Islet of Langerhans (tissue), 1 donor: ENCODE results near the gene DDX54.
"Not testable (repeated sequence)": the region's sequence is repeated elsewhere in the genome, so short reads cannot be mapped to it uniquely, and the experiment has no call there.

Experiments used
- FAIRE-seq: peaks from one replicate; lab custom pipeline; 2011; peaks lifted over from hg19 to GRCh38; lab: Jason Lieb, UNC

DDX54 gene

DNA sequence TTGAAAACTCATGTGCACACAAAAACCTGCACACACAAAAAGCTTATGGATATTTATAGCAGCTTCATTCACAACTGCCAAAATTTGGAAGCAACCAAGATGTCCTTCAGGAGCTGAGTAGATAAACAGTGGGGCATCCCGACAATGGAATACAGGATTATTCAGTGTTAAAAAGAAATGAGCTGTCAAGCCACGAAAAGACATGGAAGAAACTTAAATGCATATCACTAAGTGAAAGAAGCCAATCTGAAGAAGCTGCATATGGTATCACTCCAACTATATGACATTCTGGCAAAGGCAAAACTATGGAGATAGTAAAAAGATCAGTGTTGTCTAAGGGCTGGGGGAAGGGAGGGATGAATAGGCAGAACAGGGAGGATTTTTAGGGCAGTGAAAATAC, 30.7 kb upstream of the DDX54 start:
- FAIRE-seq, result no peak

DNA sequence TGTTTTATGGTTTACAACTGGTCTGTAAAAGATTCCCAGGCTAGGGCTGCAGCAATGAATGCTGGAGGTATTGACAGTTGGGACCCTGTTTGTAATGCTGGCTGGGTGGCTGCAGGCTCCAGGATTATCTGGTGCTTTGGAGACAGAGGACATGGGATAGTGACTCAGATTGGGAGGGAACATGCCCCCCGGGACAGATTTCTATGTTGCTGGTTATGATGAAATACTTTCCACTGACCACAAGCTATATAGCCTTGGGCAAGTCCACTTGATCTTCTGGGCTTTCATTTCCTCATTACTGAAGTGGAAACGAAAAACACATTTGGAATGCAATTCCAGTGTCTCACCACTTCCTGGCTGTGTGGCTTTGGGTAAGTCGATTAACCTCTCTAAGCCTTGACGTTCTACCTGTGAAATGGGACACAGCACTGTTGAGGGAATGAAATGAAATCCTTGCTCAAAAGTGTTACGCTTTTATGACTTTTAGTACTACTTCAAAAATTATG, 29.7 kb upstream of the DDX54 start:
- FAIRE-seq, result no peak

DNA sequence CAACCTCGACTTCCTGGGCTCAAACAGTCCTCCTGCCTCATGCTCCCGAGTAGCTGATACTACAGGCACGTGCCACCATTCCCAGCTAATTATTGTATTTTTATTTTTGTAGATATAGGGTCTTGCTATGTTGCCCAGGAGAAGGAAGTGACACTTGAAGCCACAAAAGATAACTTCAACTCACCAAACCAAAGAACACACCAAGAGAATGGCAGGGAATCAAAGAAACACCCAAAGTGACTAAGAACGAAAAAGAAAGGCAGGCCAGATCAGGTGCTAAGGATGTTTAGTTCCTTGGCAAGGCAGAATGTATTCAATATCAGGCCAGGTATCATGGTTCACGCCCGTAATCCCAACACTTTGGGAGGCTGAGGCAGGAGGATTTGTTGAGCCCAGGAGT, 25.9 kb upstream of the DDX54 start:
- no peak for FAIRE-seq

DNA sequence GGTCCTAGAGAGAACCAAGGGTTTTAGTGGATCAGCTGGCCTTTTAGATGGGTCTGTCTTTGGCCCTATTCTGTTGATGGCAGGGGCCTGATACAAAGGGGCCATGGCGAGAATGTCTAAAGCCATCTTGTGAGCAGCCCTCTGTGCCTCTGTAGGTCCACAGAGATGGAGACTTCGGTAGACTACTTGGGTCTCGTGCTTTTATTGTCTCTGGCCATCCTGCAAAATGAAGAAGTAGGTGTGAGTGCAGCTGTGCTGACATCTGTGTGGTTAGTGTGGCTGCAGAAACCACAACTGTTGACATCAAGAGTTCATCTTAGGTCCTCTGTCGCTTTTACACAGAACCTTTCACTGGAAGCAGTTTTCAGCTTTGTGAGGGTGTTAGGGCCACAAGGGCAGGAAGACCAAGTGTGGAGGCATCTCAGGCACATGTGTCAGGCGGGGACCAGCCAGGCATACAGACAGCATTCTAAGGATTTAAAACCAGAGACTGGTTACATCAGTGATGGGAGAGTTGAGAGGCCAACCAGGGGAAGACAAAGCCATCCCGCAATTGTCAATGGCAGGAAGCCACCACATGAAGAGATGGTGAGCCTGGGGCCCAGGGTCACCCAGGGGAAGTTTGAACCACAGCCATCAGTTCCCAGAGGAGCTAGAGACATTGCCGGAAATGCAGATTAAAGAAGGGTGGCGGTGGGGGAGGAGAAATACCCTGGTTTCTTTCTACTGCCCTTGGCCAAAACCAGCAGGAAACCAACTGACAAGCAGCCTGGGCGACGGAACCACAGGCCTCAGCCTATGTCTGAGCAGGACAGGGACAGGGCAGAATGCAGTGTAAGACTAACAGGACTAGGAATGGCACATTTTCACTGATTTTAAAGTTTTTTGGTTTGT, 23.0 kb upstream of the DDX54 start:
- no peak for FAIRE-seq

DNA sequence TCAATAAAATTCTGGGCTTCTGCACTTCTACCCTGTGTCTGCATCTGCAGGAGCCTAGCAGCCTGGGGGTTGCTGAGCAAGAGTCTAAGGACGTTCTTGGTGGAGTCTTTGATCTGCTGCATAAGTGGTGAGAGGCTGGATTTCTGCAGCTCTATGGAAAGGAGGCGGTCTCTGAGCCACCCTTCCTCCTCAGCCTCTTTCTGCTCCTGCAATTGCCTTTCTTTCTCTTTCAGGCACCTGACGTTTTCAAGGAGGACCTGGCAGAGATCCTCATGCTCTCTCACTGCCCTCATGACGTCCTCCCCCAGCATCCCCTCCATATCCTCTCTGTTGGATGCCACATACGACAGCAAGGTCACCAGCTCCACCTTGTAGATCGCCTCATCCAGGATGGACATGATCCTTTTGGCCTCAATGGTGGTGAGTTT, 22.3 kb upstream of the DDX54 start:
- no peak for FAIRE-seq

DNA sequence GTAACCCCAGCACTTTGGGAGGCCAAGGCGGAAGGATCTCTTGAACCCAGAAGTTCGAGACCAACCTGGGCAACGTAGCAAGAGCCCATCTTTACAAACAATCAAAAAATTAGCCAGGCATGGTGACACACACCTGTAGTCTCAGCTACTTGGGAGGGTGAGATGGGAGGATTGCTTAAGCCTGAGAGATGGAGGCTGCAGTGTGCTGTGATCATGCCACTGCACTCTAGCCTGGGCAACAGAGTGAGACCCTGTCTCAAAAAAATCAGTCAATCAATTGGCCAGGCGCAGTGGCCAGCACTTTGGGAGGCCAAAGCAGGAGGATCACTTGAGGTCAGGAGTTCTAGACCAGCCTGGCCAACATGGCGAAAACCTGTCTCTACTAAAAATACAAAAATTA, 21.5 kb upstream of the DDX54 start:
- not testable (repeated sequence) for FAIRE-seq

DNA sequence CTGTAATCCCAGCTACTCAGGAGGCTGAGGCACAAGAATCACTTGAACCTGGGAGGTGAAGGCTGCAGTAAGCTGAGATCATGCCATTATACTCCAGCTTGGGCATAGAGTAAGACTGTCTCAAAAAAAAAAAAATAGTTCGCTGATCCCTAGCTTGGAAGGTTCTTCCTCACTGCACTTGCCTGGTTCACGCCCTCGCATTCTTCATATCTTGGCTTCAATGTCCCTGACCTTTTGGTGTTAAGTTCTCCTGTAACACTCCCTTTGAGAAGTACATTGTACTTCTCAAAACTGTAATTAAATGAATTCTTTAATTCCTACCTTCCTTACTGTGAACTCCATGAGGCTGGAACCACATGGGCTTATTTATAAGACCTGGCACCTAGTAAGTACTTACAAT, 19.5 kb upstream of the DDX54 start:
- FAIRE-seq, result no peak

DNA sequence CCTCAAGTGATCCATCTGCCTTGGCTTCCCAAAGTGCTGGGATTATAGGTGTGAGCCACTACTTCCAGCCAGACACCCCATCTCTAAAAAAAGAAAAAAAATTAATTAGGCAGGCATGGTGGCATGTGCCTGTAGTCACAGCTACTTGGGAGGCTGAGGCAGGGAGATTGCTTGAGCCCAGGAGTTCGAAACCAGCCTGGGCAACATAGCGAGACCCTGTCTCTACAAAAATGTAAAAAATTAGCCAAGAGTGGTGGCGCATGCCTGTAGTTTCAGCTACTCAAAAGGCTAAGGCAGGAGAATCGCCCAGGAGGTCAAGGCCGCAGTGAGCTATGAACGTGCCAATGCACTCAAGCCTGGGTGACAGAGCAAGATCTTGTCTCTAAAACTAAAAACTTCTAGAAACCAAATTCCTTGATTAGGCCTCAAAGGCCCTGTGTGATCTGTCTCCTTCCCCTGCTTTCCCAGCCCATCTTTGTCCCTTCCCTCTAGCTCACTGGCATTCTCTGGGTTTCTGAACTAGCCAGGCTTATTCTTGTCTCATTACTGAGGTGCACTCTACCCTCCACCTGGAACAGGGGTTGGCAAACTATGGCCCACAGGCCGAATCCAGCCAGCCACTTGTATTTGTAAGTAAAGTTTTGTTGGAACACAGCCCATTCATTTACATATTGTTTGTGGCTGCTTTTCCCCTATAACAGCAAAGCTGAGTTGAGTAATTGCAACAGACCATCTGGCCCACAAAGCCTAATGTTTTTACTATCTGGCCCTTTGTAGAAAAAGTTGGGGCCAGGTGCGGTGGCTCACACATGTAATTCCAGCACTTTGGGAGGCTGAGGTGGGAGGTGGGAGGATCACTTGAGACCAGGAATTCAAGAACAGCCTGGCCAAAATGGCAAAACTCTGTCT, 18.8 kb upstream of the DDX54 start:
- FAIRE-seq, result no peak

DNA sequence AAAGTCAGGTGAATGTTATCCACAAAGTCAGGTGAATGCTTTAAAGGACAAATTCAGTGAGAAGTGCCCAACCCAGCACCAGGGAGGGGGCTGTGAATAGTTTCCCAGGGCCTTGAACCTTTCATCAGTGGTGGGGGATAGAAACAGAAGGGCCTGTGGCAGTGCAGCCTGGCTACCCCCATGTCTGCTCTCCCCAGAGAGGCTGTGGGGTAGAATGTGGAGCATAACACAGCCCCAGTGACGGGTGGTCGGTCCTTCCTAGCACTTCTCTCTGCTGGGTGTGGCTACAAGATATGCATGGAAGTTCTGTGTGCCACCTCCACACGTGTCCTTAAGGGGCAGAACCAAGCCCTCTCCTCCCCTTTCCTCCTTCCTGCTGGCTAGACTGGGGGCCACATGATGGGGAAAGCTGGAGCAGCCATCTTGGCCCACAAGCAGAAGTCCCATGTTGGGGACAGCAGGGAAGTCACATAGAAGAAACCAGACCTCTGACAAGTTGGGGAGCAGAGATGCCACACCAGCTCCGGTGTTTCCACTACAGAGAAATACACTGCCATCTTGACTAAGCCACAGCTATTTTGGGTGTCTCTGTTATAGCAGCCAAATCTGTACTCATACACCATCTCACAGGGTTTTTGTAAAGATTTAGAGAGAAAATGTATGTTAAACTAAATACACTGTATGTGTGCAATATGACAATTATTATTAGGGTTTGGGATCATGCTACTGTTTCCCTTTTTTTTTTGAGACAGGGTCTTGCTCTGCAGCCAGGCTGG, 17.2 kb upstream of the DDX54 start:
- FAIRE-seq, result no peak

DNA sequence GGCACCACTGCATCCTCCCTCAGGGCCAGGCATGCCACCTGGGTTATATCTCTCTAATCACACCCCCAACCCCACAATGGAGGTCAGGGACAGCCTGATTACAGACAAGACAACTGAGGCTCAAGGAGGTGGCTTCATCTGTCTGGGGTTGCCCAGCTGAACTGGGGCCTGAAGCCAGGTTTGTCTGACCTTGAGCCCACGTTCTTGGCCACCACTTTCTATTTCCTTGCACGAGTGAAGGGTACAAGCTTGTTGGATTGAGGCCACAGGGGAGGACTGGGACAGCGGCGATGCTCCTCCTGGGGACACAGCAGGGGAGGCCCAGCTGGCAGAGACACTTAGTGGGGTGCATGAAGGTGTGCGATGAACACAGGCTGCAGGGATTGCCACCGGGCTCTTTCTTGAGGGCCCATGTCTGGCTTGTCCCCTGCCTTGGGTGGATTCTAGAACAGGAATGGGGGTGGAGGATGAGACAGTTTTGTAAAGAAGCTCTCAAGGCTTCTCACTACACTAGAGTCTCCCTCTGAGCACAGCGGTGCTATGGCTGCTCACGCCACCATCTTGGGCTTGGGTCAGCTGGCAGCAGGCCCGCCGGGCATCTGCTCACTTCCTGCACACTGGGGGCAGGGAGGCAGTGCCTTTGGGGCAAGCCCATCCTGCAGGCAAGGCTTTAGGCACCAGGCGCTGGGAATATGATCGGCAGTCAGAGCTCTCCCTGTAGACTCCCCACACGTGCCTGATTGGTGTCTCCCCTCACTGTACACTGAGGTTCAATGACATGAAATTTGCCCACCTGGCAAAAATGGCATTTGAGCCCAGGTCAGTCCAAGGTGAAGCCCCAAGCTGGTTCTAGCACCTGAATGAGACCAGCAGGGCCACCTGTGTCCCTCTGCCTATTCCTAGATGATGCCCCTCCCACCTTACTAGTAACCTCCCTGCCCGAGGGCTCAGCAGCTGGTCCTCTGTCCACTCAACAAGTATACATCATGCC, 16.2 kb upstream of the DDX54 start:
- no peak for FAIRE-seq

DNA sequence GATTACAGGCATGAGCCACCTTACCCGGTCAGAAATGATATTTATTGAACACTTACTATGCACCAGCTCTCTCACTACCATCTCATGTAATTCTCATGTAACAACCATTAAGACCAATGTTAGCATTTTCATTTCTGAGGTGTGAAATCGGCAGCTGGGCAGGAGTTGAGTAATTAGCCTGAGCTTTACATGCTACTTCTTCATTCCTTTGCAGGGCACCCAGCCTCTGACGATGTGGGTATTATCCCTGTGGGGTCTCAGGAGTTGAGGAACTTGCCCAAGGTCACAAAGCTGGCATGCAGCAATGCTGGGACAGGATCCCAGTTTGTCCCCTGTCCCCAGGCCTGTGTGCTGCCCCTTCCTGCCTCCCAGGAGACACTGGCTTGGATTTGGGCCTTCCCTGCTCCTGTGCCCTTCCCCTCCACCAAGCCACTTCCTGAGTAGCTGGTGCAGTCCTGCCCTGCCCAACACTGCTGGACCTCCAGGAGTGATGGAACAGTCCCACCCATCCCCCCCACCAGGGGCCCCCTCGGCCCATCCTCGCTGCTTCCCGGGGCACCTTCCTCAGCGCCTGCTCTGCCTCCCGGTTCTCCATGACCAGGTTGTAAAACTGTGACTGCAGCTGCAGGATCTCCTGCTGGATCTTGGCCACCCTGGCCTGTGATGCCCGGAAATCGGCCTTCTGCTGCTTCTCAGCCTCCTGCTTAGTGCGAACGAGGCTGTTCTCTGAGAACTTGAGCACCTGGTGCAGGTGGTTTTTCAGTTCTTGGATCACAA, 14.9 kb upstream of the DDX54 start:
- FAIRE-seq, result no peak

DNA sequence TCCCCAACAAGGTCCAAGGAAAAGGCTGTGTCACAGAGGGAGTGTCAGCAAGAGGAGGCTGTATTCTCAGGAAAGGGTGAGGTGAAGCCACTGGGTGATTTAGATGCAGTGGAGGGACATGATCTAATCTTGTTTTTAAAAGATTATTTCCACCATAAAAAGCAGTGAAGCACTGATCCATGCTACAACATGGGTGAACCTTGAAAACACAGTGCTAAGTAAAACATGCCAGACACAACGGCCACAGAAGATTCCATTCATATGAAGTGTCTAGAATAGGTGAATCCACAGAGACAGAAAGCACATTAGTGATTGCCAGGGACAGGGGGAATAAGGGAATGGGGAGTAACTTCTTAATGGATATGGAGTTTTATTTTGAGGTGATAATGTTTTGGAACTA, 13.0 kb upstream of the DDX54 start:
- FAIRE-seq, result no peak

DNA sequence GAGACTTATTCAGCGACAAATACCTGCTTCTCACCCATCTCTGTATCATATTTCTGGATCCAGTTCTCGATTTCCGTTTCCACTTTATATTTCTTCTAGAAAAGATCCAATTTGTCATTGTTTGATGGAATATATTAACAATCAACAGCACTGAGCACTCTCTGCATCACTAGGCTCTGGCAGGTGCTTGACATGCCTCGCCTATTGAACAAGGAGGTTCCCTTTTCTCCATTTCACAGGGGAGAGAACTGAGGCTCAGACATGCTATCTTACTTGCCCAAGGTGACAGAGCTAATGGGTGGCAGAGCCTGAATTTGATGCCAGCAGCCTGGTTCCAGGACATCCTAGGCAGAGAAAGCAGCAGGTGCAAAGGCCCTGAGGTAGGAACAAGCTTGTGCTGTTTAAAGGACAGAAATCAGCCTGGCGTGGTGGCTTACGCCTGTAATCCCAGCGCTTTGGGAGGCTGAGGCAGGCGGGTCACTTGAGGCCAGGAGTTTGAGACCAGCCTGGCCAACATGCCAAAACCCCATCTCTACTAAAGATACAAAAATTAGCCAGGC, 12.3 kb upstream of the DDX54 start:
- no peak for FAIRE-seq

DNA sequence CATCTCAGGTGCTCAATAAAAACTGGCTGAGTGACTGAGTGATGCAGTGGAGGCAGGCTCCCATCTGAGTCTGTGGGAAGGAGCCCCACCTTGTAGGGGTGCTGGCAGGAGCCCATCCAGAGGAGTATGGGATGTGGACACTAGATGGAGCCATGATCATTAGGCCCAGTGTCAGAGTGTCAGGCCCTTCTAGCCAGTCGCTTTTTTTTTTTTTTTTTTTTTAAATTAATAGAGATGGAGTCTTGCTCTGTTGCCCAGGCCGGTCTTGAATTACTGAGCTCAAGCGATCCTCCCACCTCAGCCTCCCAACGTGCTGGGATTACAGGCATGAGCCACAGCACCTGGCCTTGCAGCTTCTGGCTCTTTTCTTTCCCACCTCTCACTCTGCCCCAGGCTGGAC, 11.7 kb upstream of the DDX54 start:
- no peak for FAIRE-seq

DNA sequence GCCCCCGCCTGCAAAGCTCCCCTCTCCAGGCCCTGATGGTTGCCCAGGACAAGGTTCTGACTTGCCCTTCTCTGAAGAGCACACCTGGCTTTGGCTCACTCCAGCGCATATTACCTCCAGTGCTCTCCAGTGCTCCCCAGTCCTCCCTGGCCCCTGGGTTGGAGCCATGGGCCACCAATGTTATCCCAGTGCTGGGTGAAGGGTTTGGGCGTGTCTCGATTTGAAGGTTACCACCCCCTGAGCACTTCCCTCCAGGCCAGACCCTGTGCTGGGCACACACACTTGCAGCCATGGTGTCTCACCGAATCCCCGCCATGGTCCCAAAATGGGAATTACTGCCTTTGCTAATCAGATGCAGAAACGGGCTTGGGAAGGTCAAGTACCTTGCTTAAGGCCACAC, 11.3 kb upstream of the DDX54 start:
- no peak for FAIRE-seq

DNA sequence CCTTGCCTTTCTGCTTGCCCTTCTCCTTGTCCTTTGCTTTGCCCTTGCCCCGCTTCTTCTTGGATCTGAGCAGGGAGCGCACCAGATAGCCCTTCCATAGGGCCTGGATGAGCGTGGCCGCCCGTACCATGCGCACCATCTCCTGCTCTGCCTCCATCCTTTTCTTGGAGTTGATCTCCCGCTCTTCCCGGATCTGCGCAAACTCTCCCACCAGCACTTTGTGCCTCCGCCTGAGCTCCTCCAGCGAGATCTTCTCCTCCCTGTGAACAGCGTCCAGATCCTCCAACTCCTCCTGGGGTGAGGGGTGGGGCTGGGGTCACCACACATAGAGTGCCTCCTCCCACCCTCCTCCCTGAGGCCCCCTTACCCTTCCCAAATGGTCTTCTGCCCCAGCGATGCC, 10.3 kb upstream of the DDX54 start:
- FAIRE-seq, result no peak

DNA sequence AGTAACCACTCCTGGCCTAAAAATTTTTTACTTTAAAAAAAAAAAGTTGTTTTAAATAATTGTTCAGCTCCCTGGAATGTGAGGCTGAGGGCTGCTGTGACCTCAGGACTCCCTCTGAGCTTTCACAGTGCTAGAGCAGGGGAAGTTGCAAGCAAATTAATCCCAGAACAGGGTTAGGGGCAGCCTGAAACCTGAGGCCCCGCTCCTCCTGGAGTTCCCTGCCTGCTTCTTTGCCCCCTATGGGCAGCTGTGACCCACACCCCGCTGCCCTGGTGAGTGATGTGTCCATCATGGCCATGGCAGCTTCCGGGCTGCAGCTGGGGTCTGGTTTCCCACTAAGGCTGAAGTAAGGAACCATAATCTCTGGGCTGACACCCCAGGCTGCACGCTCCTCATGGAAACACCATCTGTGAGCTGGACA, 9.7 kb upstream of the DDX54 start:
- no peak for FAIRE-seq

DNA sequence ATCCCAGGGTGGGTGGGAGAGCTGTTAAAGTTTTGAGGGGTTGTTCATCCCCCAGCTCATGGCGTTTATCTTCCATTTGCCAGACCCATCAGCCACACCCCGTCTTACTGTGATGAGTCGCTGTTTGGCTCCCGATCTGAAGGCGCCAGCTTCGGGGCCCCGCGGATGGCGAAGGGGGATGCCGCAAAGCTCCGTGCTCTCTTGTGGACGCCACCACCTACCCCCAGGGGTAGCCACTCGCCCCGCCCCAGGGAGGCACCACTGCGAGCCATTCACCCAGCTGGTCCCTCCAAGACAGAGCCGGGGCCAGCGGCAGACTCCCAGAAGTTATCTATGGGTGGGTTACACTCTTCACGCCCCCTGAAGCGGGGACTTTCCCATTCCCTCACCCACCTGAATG, 5.9 kb upstream of the DDX54 start:
- no peak for FAIRE-seq

DNA sequence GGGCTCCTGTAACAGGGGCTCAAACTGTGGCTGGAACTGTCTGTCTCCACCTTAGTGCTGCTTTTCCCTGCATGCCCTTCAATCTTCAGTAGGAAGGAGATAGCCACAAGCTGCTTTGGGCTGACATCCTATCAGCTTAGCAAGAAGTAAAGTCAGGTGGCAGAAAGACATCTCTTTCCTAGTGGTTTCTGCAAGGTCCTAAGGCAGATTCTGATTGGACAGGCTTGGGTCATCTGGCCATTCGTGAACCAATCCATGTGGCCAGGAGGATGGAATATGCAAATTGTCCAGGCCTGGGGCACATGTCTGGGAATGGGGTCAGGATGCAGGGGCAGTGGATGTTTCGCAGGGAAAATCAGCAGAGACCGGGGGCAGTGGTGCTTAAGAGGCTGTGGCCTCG, 5.5 kb upstream of the DDX54 start:
- no peak for FAIRE-seq

DNA sequence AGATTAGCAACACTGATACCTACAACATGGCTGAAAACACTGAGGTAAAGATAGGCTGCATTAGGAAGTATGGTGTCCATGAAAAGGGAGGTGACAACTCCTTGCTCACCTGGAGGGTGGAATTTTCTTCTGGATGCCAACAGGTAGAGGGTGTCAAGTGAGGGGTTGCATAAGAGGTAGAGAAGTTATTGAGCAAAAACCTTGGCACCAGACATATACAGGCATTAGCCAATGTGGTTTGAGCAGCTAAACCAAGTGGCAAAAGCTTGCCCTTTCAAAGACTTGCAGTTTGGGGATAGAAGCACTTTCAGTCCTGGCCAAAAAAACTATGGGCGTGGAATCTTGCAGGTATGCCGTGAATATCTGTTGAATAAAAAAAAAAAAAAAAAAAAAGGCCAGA, 4.1 kb upstream of the DDX54 start:
- no peak for FAIRE-seq
